HL-60/S4 treated with phorbol 12-myristate 13-acetate at 8.2 ng/mL for 4 days and 3 days (cell line): ENCODE measurements around the gene F2RL1.
"Not testable (repeated sequence)": the region's sequence is repeated elsewhere in the genome, so short reads cannot be mapped to it uniquely, and the experiment has no call there.

ENCODE experiments used
- in situ Hi-C: fragments of 300-500 bp; cut with MboI; formaldehyde crosslinking; loops from 2 replicates; pipeline ENCODE4 v1.15.0; 2022; ENCODE audit warnings: low sequenced_read_pairs

Gene F2RL1

GRCh38 chr5:76805821-76806505 lies 12.9 kb upstream of the F2RL1 start:
- in situ Hi-C loops, result no loop called here

GRCh38 chr5:76807296-76807695 lies 11.5 kb upstream of the F2RL1 start:
- in situ Hi-C loops, result no loop called here

GRCh38 chr5:76808141-76808691 lies 10.6 kb upstream of the F2RL1 start:
- in situ Hi-C loops, result no loop called here

GRCh38 chr5:76809141-76809540 lies 9.7 kb upstream of the F2RL1 start:
- in situ Hi-C loops, result no loop called here

- in situ Hi-C loops, result no loop called here
Measured at GRCh38 chr5:76810236-76810635, 8.6 kb upstream of the F2RL1 start.

- in situ Hi-C loops, result no loop called here
Measured at GRCh38 chr5:76811214-76811613, 7.6 kb upstream of the F2RL1 start.

- in situ Hi-C loops, result not testable (repeated sequence)
Measured at GRCh38 chr5:76812209-76812608, 6.6 kb upstream of the F2RL1 start.

GRCh38 chr5:76813982-76814562 lies 4.8 kb upstream of the F2RL1 start:
- in situ Hi-C loops, result no loop called here

GRCh38 chr5:76816110-76816831 lies 2.6 kb upstream of the F2RL1 start:
- in situ Hi-C loops, result no loop called here

- in situ Hi-C loops, result no loop called here
Measured at GRCh38 chr5:76819851-76820525, 1.2 kb downstream of the F2RL1 start.

GRCh38 chr5:76820526-76820890 lies 1.7 kb downstream of the F2RL1 start:
- in situ Hi-C loops, result no loop called here

- in situ Hi-C loops, result no loop called here
Measured at GRCh38 chr5:76821136-76821535, 2.3 kb downstream of the F2RL1 start.

- in situ Hi-C loops, result not testable (repeated sequence)
Measured at GRCh38 chr5:76822105-76822731, 3.4 kb downstream of the F2RL1 start.

- in situ Hi-C loops, result not testable (repeated sequence)
Measured at GRCh38 chr5:76826416-76826815, 7.6 kb downstream of the F2RL1 start.

GRCh38 chr5:76831110-76831452 lies 12.3 kb downstream of the F2RL1 start:
- in situ Hi-C loops, result no loop called here

- in situ Hi-C loops, result no loop called here
Measured at GRCh38 chr5:76836181-76836580, 17.4 kb downstream of the F2RL1 start.

GRCh38 chr5:76836585-76836984 lies 17.8 kb downstream of the F2RL1 start:
- in situ Hi-C loops, result no loop called here

- in situ Hi-C loops, result no loop called here
Measured at GRCh38 chr5:76838481-76839261, 19.8 kb downstream of the F2RL1 start.

- in situ Hi-C loops, result no loop called here
Measured at GRCh38 chr5:76841361-76841760, 22.5 kb downstream of the F2RL1 start.

- in situ Hi-C loops, result no loop called here
Measured at GRCh38 chr5:76845890-76846289, 27.1 kb downstream of the F2RL1 start.
